ENCODE measurements around the gene CLPTM1L. TPM values are rescaled to one million over a fixed set of nuclear protein-coding genes. Genes with fewer than 3 reads are reported as not detected.
"Not testable (repeated sequence)": the region's sequence is repeated elsewhere in the genome, so short reads cannot be mapped to it uniquely, and the experiment has no call there.

Gene CLPTM1L
- total RNA-seq, 1 experiment from 2014 or later = 127 TPM

DNA sequence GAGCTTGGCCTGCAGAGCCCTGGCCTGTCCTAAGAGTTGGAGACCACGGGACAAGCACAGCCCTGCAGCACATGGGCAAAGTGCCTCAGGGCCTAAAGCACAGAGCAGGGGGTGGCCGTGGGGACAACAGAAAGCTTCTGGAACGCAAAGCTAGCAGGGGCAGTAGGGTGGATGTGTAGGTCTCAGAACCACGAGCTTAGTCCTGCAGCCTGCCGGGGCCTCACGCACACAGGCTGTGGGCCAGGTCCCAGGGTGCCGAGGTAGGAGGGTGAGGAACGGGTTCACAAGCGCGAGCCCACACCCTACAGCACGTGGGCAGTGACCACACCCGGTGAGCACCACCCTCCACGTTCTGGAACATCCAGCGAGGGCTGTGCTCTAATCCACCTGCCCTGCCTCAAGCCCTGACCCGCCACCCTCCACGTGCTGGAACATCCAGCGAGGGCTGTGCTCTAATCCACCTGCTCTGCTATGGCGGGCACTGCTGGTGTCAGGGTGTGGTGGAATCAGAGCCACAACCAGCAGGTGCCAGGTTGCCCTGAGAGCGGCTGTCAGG, 9.3 kb downstream of the CLPTM1L start:
- Mint-ChIP-seq H3K9me3 (ENCODE audit: low read depth, unreplicated experiment) (no peaks in the 10 kb centered on the region), H3K36me3 (ENCODE audit: insufficient read depth, unreplicated experiment) (peaks cover 40% of the 10 kb centered on the region), H3K27ac (ENCODE audit: unreplicated experiment) (no peak overlapping the region), H3K4me3 (ENCODE audit: low read depth, unreplicated experiment) (no peak overlapping the region), H3K4me1 (ENCODE audit: low read depth, unreplicated experiment) (no peaks in the 10 kb centered on the region), H3K27me3 (ENCODE audit: unreplicated experiment) (no peaks in the 10 kb centered on the region)
- CTCF ChIA-PET = no interaction called here
- BruUV-seq (replicated peaks) = no TSS peak
- DNase-seq = no peak
- intact Hi-C loops (cut with micrococcal nuclease; ENCODE audit: unreplicated experiment) = no loop called here
- TF ChIP-seq, protein P1, sequence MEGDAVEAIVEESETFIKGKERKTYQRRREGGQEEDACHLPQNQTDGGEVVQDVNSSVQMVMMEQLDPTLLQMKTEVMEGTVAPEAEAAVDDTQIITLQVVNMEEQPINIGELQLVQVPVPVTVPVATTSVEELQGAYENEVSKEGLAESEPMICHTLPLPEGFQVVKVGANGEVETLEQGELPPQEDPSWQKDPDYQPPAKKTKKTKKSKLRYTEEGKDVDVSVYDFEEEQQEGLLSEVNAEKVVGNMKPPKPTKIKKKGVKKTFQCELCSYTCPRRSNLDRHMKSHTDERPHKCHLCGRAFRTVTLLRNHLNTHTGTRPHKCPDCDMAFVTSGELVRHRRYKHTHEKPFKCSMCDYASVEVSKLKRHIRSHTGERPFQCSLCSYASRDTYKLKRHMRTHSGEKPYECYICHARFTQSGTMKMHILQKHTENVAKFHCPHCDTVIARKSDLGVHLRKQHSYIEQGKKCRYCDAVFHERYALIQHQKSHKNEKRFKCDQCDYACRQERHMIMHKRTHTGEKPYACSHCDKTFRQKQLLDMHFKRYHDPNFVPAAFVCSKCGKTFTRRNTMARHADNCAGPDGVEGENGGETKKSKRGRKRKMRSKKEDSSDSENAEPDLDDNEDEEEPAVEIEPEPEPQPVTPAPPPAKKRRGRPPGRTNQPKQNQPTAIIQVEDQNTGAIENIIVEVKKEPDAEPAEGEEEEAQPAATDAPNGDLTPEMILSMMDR (IDR thresholded peaks at IDR 0.05; ENCODE audit: unreplicated experiment) = no peak

DNA sequence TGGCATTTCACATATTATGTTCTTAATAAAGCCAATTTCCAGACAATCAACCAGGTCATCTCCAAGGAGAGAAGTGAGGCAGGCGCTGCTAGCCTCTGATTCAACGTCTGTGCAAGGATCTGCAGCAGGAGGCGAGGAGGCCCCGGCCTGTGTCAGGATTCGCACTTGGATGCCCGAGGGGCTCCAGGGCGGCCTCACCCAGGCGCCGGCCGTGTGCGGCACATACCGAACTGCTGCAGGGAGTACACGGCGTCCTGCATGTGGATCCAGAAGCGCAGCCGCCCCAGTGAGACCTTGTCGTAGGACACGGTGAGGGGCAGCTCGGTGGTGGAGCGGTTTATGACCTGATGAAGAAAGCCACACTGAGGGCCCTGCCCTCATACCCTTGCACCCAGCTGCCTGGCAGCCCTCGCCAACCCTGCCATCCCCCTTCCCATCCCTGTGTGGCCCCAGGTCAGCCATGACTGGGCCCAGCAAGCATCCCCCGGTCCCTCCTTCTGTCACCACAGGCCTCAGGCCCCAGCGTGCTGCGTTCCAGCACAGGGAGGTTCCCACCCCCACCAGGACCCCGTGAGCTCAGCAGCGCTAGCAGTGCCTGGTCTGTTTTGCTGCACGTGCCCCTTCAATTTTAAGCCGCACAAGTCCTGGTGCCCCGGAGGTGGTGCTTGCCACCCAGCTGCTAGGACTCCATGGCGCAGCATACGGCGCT, 9.9 kb downstream of the CLPTM1L start:
- H3K4me1 Mint-ChIP-seq (ENCODE audit: low read depth, unreplicated experiment) = no peaks in the 10 kb centered on the region
- TF ChIP-seq, protein P1 (IDR thresholded peaks at IDR 0.05; ENCODE audit: unreplicated experiment) = no peak
- H3K4me3 Mint-ChIP-seq (ENCODE audit: low read depth, unreplicated experiment) = no peak overlapping the region
- no peak overlapping the region for H3K27ac Mint-ChIP-seq (ENCODE audit: unreplicated experiment)
- intact Hi-C loops (cut with micrococcal nuclease; ENCODE audit: unreplicated experiment) = no loop called here
- DNase-seq = no peak
- BruUV-seq (replicated peaks) = no TSS peak
- H3K9me3 Mint-ChIP-seq (ENCODE audit: low read depth, unreplicated experiment) = no peaks in the 10 kb centered on the region
- CTCF ChIA-PET = no interaction called here
- H3K36me3 Mint-ChIP-seq (ENCODE audit: insufficient read depth, unreplicated experiment) = peaks cover 40% of the 10 kb centered on the region
- H3K27me3 Mint-ChIP-seq (ENCODE audit: unreplicated experiment) = no peaks in the 10 kb centered on the region

DNA sequence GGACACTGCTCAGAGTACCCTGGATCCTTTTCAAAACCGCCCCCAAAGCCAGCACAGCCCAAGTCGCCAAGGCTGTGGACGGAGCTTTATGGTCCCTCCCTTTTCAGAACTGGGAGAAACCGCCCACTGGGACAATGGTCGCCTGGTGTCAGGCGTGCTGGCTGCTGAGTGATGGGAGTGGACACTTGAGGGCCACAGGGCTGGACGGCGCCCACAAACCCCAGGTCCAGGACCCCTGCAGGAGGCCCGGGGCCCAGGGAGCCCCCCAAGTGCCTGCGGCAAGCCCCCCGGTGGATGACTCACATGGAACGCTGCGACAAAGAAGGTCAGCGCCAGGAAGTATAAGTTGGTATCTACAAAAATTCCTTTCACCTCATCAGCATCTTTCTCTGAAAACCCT, 10.9 kb downstream of the CLPTM1L start:
- H3K36me3 Mint-ChIP-seq (ENCODE audit: insufficient read depth, unreplicated experiment) = peaks cover 41% of the 10 kb centered on the region
- peaks cover 2% of the 10 kb centered on the region for H3K4me1 Mint-ChIP-seq (ENCODE audit: low read depth, unreplicated experiment)
- no peak overlapping the region for H3K4me3 Mint-ChIP-seq (ENCODE audit: low read depth, unreplicated experiment)
- intact Hi-C loops (cut with micrococcal nuclease; ENCODE audit: unreplicated experiment) = no loop called here
- H3K27ac Mint-ChIP-seq (ENCODE audit: unreplicated experiment) = no peak overlapping the region
- TF ChIP-seq, protein P1 (IDR thresholded peaks at IDR 0.05; ENCODE audit: unreplicated experiment) = no peak
- no TSS peak for BruUV-seq (replicated peaks)
- no peaks in the 10 kb centered on the region for H3K27me3 Mint-ChIP-seq (ENCODE audit: unreplicated experiment)
- CTCF ChIA-PET = no interaction called here
- DNase-seq = no peak
- H3K9me3 Mint-ChIP-seq (ENCODE audit: low read depth, unreplicated experiment) = no peaks in the 10 kb centered on the region

DNA sequence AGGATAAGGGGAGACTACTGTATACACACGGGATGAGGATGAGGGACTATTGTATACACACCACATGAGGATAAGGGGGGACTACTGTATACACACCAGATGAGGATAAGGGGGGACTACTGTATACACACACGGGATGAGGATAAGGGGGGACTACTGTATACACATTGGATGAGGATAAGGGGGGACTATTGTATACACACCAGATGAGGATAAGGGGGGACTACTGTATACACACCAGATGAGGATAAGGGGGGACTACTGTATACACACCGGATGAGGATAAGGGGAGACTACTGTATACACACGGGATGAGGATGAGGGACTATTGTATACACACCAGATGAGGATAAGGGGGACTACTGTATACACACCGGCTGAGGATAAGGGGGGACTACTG, 11.6 kb downstream of the CLPTM1L start:
- H3K27me3 Mint-ChIP-seq (ENCODE audit: unreplicated experiment); H3K9me3 Mint-ChIP-seq (ENCODE audit: low read depth, unreplicated experiment); intact Hi-C loops (cut with micrococcal nuclease; ENCODE audit: unreplicated experiment); BruUV-seq (replicated peaks); H3K27ac Mint-ChIP-seq (ENCODE audit: unreplicated experiment); H3K4me1 Mint-ChIP-seq (ENCODE audit: low read depth, unreplicated experiment); CTCF ChIA-PET; H3K4me3 Mint-ChIP-seq (ENCODE audit: low read depth, unreplicated experiment); DNase-seq: not testable (repeated sequence)
- peaks cover 48% of the 10 kb centered on the region for H3K36me3 Mint-ChIP-seq (ENCODE audit: insufficient read depth, unreplicated experiment)

DNA sequence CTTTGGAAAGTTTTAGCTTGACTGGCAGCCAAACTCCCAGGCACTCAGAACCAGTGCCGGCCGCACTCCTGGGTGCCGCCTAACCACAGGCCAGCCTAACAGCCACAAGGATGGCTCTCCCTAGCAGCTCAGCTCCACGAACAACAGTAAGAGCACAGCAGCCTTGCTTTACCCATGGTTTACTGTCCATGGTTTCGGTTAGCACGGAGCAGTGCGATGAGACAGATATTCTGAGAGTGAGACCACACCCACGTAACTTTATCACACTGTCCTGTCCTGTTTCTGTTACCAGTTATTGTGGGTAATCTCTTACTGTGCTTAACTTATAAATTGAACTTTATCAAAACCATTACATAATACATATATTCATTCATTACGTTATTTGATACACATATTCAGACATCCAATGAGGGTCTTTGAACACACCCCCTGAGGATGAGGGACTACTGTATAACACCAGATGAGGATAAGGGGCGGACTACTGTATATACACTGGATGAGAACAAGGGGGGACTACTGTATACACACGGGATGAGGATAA, 12.4 kb downstream of the CLPTM1L start:
- intact Hi-C loops (cut with micrococcal nuclease; ENCODE audit: unreplicated experiment) = no loop called here
- no TSS peak for BruUV-seq (replicated peaks)
- H3K27me3 Mint-ChIP-seq (ENCODE audit: unreplicated experiment) = no peaks in the 10 kb centered on the region
- no peak overlapping the region for H3K27ac Mint-ChIP-seq (ENCODE audit: unreplicated experiment)
- peaks cover 45% of the 10 kb centered on the region for H3K36me3 Mint-ChIP-seq (ENCODE audit: insufficient read depth, unreplicated experiment)
- CTCF ChIA-PET = interaction anchor here (1.3 kb wide), 1 partner anchor 11 kb away, joined by 3 read pairs; no protein-coding TSS in a partner anchor
- H3K4me1 Mint-ChIP-seq (ENCODE audit: low read depth, unreplicated experiment) = peaks cover 17% of the 10 kb centered on the region
- peaks cover 7% of the 10 kb centered on the region for H3K9me3 Mint-ChIP-seq (ENCODE audit: low read depth, unreplicated experiment)
- no peak overlapping the region for H3K4me3 Mint-ChIP-seq (ENCODE audit: low read depth, unreplicated experiment)
- TF ChIP-seq, protein P1 (IDR thresholded peaks at IDR 0.05; ENCODE audit: unreplicated experiment) = no peak
- no peak for DNase-seq

Data from Calu3 (cell line).